Stomach (tissue), 4 donors: ENCODE data around the gene MYL11.

ENCODE experiments used
- POLR2A ChIP-seq, 4 donors: fragments of 450-650 bp; IDR thresholded peaks; one replicate each; pipeline ENCODE4 v1.6.1; 2016; ENCODE audit warnings: antibody characterized with exemption in 4 of 4, control low read depth in 2 of 4, mild to moderate bottlenecking in 1 of 4, moderate library complexity in 1 of 4
- POLR2AphosphoS5 ChIP-seq, 3 donors: sonication (generic); formaldehyde crosslinking; IDR thresholded peaks; one replicate each; pipeline ENCODE4 v1.6.1; 2016; ENCODE audit warnings: antibody characterized with exemption in 3 of 3
- TF ChIP-seq, protein P1 (sequence below), 7 experiments: fragments of 450-650 bp in 4 of 7; fragments of 200-600 bp in 3 of 7; sonication (generic) in 3 of 7; IDR thresholded peaks; one replicate each; pipeline ENCODE4 v1.5.1; 2016 to 2019; ENCODE audit warnings: antibody characterized with exemption in 7 of 7, control low read depth in 2 of 7, mild to moderate bottlenecking in 1 of 7

GRCh38 chr16:30355954-30356308 lies 18.7 kb upstream of the MYL11 start:
- TF ChIP-seq, protein P1, sequence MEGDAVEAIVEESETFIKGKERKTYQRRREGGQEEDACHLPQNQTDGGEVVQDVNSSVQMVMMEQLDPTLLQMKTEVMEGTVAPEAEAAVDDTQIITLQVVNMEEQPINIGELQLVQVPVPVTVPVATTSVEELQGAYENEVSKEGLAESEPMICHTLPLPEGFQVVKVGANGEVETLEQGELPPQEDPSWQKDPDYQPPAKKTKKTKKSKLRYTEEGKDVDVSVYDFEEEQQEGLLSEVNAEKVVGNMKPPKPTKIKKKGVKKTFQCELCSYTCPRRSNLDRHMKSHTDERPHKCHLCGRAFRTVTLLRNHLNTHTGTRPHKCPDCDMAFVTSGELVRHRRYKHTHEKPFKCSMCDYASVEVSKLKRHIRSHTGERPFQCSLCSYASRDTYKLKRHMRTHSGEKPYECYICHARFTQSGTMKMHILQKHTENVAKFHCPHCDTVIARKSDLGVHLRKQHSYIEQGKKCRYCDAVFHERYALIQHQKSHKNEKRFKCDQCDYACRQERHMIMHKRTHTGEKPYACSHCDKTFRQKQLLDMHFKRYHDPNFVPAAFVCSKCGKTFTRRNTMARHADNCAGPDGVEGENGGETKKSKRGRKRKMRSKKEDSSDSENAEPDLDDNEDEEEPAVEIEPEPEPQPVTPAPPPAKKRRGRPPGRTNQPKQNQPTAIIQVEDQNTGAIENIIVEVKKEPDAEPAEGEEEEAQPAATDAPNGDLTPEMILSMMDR (IDR thresholded peaks at IDR 0.05), result no peak
- TF ChIP-seq POLR2AphosphoS5 (IDR thresholded peaks at IDR 0.05) (no peak), POLR2A (IDR thresholded peaks at IDR 0.05) (no peak)
